ACC112 (cell line): Measurements from ENCODE around the gene CCNK.

Experiments
- H2AFZ ChIP-seq: fragments of 200-600 bp; sonication (generic); one replicate; pipeline ENCODE4 v1.6.0; 2017; ENCODE audit warnings: antibody characterized with exemption, low read length; ENCODE audit not compliant: unreplicated experiment
- H3K27ac ChIP-seq: fragments of 200-600 bp; sonication (generic); 2 replicates; pipeline ENCODE4 v1.5.1; 2014; ENCODE audit warnings: low read depth, mild to moderate bottlenecking, antibody characterized with exemption, low read length, moderate library complexity
- H3K27me3 ChIP-seq: fragments of 200-600 bp; sonication (generic); 2 replicates; pipeline ENCODE4 v1.6.1; 2014; ENCODE audit warnings: mild to moderate bottlenecking, antibody characterized with exemption, low read length, moderate library complexity, mixed read lengths; ENCODE audit not compliant: insufficient read depth
- H3K36me3 ChIP-seq: fragments of 200-600 bp; sonication (generic); 2 replicates; pipeline ENCODE4 v1.6.1; 2016; ENCODE audit warnings: mild to moderate bottlenecking, antibody characterized with exemption, low read length, moderate library complexity, mixed read lengths; ENCODE audit not compliant: insufficient read depth
- H3K4me1 ChIP-seq: fragments of 200-600 bp; sonication (generic); one replicate; pipeline ENCODE4 v1.6.1; 2016; ENCODE audit warnings: low read length, mixed read lengths; ENCODE audit not compliant: insufficient read depth, unreplicated experiment, control insufficient read depth
- H3K4me3 ChIP-seq: fragments of 200-600 bp; sonication (generic); 2 replicates; pipeline ENCODE4 v1.5.1; 2014; ENCODE audit warnings: mild to moderate bottlenecking, low read depth, low read length
- H3K79me2 ChIP-seq: fragments of 200-600 bp; sonication (generic); one replicate; pipeline ENCODE4 v1.6.0; 2016; ENCODE audit warnings: low read length; ENCODE audit not compliant: control insufficient read depth, unreplicated experiment, insufficient read depth

CCNK gene

DNA sequence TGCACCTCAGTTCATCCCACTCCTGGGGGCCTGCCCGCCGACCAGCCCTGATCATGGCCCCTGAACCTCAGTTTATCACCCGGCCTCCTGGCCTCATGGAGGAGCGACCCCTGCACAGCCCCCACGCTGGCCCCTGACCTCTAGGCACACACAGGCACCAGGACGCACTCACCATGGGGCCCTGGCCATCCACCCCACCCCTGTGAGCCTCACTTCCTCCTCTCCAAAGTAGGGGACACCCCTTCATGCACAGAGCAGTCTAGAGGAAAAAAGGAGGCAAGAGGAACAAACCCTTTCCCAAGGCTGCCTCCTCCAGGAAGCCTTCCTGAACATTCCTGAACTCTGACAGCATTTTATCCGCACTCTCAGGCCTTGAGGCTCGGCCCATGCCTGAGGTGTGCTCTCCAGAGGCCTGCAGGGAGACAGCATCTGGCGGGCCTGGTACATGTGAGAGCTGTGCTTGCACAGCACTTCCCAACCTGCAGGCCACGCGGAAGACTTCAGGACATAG lies 39.4 kb downstream of the CCNK start:
- Histone ChIP-seq H2AFZ (no peak overlapping the region), H3K36me3 (no peaks in the 10 kb centered on the region), H3K27ac (no peak overlapping the region), H3K27me3 (no peaks in the 10 kb centered on the region), H3K4me1 (peaks cover 29% of the 10 kb centered on the region), H3K79me2 (no peaks in the 10 kb centered on the region), H3K4me3 (no peak overlapping the region)

DNA sequence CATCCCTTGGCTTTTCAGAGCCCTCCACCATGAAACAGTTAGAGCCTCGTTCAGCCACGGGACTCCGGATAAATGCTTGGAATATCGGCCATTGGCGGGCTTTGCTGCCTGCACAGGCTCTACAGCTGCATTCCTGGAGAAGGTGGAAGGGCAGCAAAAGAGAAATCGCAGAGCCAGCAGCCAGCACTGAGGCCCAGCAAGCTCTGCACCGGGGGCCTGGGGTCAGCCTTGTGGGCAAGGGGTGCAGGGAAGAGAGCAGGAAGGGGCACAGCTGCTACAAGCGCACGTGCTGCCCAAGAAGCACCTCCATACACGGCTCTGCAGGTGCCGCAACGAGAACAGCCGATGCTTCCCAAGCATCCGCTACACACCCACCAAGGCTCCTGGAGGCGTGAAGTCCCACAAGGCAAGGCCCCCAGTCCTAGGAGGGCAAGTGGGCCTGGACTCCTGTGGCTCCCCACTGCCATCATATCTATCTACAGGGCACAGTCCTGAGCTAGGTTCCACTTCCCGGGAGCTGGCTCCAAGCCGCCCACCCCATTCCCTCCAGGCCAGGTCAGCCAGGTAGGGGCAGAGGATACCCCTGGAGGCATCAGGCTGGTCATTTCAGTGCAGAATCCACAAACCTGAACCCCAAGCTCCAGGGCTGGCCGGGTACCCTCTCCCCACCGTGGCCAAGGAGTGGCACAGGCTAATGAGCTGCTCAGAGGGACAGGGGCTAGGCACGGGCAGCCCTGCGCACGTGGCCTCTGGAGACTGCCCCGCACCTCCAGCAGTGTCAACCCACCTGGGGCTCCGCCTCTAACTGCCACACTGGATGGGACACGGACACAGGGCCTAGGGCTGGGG lies 40.2 kb downstream of the CCNK start:
- Histone ChIP-seq H3K27ac (no peak overlapping the region), H3K79me2 (no peaks in the 10 kb centered on the region)

DNA sequence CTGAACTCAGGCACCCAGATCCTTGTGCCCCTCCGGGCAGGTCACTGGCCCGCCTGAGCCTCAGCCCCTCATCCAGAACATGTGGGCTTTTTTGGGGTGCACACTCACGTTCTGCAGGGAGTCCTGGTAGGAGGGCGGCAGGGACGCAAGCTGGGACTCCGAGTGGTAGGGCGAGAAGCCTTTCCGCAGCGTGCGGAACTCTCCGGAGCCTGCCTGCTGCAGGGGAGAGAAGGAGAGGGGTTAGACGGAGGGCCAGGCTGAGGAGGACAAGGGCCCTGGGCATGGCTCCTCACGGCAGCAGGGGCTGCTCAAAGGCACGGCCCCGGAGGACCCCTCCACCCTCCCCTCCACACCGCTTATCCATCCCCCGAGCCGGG lies 40.8 kb downstream of the CCNK start:
- Histone ChIP-seq H3K4me1 (peaks cover 29% of the 10 kb centered on the region), H3K36me3 (no peaks in the 10 kb centered on the region), H3K4me3 (no peak overlapping the region), H3K27ac (no peak overlapping the region), H3K79me2 (no peaks in the 10 kb centered on the region), H3K27me3 (no peaks in the 10 kb centered on the region), H2AFZ (no peak overlapping the region)

More for the DNA sequence above, 40.2 kb downstream of the CCNK start:
- H3K4me1 ChIP-seq = peaks cover 29% of the 10 kb centered on the region
- no peaks in the 10 kb centered on the region for H3K36me3 ChIP-seq
- H2AFZ ChIP-seq = no peak overlapping the region
- no peak overlapping the region for H3K4me3 ChIP-seq
- H3K27me3 ChIP-seq = no peaks in the 10 kb centered on the region

DNA sequence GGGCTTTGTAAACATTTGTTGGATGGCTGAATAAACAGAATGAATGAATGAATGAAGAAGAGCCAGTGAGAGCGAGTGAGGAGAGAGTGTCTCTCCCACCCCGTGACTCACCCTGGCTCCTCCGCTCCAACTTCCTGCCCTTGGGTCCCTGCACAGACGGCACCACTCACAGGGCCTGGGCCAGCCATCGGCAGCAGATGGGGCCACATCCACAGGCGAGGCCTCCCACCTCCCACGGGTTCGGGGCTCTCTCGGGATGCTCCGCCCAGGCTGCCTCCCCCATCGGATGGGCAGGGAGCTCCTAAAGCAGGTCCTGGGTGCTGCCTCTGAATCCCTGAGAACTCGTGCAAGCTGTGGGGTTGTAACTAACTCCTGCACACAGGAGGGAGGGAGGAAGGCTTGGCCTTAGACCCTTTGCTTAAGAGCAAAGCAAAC lies 41.3 kb downstream of the CCNK start:
- Histone ChIP-seq H3K27ac (no peak overlapping the region), H3K79me2 (no peaks in the 10 kb centered on the region), H3K4me1 (peaks cover 29% of the 10 kb centered on the region), H3K4me3 (0 out of 2 replicates have a peak overlapping the region, but pooled peaks have one; percentile 21), H3K27me3 (no peaks in the 10 kb centered on the region), H2AFZ (peak overlapping the region; percentile 50), H3K36me3 (no peaks in the 10 kb centered on the region)

DNA sequence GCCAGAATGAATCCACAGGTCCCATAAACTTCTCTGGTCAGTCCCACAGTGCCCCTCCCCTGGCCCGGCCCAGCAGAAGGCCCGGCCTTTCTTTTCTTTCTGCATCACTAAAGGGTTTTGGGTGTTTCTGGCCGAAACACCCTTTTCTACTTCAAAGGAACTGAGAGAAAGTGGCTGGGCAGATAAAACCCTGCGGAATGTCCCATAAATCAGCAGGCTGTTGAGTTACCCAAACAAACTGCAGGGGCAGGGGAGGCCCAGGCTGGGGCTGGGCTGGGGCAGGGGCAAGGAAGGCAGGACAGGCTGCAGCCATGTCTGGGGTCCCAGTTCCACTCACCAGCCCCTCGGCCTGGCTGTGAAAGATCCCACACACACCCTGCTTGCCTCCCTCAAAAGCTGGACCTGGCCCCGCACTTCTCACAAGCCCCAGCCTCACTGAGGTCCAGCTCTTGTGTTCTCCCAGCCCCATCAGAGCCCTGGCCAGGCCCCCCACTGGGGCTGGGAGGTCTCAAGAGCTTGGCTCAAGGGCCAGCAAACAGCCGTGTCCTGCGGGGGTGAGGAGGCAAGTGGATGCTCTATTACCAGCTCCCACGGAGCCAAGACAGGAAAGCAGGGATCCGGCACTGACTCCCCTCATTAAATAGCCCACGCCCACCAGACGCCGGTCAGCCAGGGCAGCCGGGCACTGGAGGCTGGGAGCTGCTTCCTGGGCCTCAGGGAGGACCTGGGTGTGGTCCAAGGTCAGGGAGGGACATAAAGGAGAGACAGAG lies 41.9 kb downstream of the CCNK start:
- Histone ChIP-seq H3K4me1 (peaks cover 29% of the 10 kb centered on the region), H3K79me2 (no peaks in the 10 kb centered on the region), H3K4me3 (no peak overlapping the region), H3K27ac (no peak overlapping the region), H3K36me3 (no peaks in the 10 kb centered on the region), H2AFZ (peak overlapping the region; percentile 50), H3K27me3 (no peaks in the 10 kb centered on the region)

DNA sequence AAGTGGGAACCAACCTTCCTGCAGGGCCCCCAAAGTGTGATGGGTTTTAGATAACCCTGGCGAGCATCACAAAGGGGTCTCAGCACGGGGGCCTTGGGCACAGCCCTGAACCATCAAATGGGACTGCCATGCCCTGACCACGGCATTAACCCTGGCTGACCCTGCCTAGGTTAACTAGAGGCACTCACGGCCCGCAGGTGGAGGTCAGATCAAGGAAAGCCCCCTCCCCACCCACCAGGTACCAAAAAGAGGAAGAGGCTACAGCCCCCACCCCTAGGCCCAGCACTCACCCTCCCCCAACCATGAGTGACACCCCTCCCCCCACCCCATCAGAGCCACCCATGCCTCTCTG lies 42.5 kb downstream of the CCNK start:
- Histone ChIP-seq H3K27ac (no peak overlapping the region), H3K79me2 (no peaks in the 10 kb centered on the region), H2AFZ (no peak overlapping the region), H3K4me3 (no peak overlapping the region), H3K4me1 (peaks cover 29% of the 10 kb centered on the region), H3K27me3 (no peaks in the 10 kb centered on the region), H3K36me3 (no peaks in the 10 kb centered on the region)

DNA sequence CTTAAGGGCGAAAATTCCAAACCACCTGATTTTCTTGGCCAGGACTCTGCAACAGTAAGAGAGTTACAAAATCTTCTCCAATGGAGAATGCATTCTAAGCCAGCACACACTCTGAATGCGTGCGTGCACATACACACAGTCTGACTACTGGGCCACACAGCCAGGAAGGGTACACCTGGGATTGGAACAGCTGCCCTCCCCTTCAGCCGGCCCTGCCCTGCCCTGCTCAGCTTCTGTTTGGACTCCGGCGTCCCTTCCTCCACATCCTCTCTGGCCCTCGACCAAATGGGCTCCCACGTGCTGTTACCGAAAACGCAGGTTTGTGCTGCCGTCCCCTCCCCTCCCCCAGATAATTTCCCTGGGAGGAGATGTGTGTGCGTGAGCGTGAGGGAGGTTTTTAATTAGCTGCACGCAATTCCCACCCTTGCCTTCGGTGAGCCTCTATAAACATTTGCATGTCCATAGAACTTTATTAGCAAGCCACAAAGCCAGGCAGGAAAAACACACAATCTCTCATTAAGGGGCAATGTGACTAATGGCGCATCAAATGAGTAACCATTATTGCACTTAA lies 43.0 kb downstream of the CCNK start:
- H3K36me3 ChIP-seq = no peaks in the 10 kb centered on the region
- H3K79me2 ChIP-seq = no peaks in the 10 kb centered on the region
- no peak overlapping the region for H2AFZ ChIP-seq
- no peak overlapping the region for H3K27ac ChIP-seq
- peaks cover 29% of the 10 kb centered on the region for H3K4me1 ChIP-seq
- H3K27me3 ChIP-seq = no peaks in the 10 kb centered on the region
- H3K4me3 ChIP-seq = no peak overlapping the region

DNA sequence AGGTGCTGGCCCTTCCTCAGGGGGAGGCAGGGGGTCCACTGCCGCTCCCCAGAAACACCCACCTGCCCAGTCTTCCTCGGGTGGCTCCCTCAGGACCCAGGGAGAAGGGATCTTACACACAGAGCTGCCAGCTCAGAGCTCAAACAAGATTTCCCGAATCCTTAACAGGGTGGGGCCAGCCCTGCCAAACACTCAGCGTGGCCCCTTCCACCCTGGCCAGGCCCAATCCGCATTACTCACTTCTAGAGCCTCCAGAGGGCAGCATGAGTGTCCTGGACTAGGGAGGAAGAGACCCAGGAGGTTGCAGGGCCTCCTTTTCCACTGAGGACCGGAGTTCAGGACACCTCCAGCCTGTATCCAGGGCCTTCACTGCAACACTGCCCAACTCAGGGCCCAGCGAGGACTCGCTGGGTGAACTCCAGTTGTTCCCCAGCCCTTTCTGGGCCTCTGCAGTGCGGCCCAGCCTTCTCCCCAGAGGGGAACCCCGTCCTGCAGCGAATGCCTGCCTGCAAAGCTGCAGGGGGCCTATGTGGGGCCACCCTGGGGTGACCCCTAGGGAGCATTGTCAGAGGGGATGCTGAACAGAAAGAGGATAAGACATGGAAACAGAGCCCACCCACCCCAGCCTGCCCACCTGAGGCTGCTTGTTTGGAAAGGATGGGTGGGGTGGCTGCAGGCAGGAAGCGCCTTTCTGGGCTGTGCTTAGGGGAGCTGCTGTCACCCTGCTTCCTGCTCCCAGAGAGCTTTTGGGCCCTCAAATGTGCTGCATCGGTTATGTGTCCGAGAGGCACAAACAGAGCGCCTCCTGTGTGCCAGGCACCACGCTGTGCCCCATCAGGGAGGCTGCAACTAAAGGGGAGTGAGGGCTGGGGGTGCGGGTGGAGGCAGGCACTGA lies 43.8 kb downstream of the CCNK start:
- H3K4me3 ChIP-seq = no peak overlapping the region
- H3K4me1 ChIP-seq = peaks cover 29% of the 10 kb centered on the region
- no peak overlapping the region for H3K27ac ChIP-seq
- no peak overlapping the region for H2AFZ ChIP-seq
- no peaks in the 10 kb centered on the region for H3K79me2 ChIP-seq
- no peaks in the 10 kb centered on the region for H3K27me3 ChIP-seq
- H3K36me3 ChIP-seq = no peaks in the 10 kb centered on the region

DNA sequence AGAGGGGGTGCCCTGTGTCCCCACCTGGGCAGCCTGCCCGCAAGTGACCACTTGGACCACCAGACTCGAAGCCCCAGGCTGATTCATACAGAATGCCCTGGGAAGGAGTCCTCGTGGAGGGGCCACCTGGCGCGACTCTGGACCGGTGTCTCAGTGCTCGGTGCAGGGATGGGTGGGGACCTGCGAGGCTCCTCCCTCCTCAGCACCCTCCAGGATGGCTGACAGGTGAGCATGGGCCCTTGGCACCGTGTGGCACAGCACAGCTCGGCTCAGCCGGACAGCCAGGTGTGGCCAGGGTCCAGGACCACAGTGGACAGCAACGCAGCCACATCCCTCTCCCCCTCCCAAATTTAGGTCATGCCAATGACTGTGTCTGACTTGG lies 44.5 kb downstream of the CCNK start:
- H3K4me3 ChIP-seq = no peak overlapping the region
- H3K4me1 ChIP-seq = peaks cover 29% of the 10 kb centered on the region
- H3K36me3 ChIP-seq = no peaks in the 10 kb centered on the region
- no peak overlapping the region for H3K27ac ChIP-seq
- no peaks in the 10 kb centered on the region for H3K79me2 ChIP-seq
- no peaks in the 10 kb centered on the region for H3K27me3 ChIP-seq
- no peak overlapping the region for H2AFZ ChIP-seq

DNA sequence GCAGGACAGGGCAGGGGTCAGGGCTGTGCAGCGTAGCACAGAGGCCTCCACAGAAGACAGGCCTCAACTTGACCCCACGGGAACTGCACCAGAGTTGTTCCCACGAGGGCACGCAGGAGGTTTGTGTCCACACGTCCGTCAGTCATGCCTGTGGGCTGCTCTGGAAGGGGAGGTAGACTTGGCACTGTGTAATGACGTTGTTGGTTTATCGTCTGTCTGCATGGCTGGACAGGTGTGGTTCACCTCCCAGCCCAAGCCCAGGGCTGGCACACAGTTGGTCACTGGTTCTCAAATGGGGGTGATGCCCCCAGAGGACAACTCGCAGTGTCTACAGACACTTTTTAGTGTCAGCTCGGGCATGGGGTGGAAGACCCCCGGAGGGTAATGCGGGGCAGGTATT lies 45.8 kb downstream of the CCNK start:
- no peak overlapping the region for H2AFZ ChIP-seq
- H3K79me2 ChIP-seq = no peaks in the 10 kb centered on the region
- H3K27ac ChIP-seq = no peak overlapping the region
- H3K4me1 ChIP-seq = peaks cover 36% of the 10 kb centered on the region
- H3K27me3 ChIP-seq = no peaks in the 10 kb centered on the region
- H3K36me3 ChIP-seq = no peaks in the 10 kb centered on the region
- H3K4me3 ChIP-seq = no peak overlapping the region
